Effector CD8-positive, alpha-beta T cell (primary cell): ENCODE data around the gene DYRK3.
A peak's percentile ranks its signal among the peaks of the same experiment; 100 is the strongest.
"Not testable (repeated sequence)": the region's sequence is repeated elsewhere in the genome, so short reads cannot be mapped to it uniquely, and the experiment has no call there.

ENCODE experiments used
- DNase-seq: peaks from one replicate; lab custom pipeline; 2025; lab: John Stamatoyannopoulos, UW
- total RNA-seq, 4 experiments: gene quantifications; one replicate each; lab custom pipeline; 2026; lab: John Stamatoyannopoulos, UW

The DYRK3 gene
- 6.6 to 12.8 (median 7.9) reads per million in 4 experiments for total RNA-seq

DNA sequence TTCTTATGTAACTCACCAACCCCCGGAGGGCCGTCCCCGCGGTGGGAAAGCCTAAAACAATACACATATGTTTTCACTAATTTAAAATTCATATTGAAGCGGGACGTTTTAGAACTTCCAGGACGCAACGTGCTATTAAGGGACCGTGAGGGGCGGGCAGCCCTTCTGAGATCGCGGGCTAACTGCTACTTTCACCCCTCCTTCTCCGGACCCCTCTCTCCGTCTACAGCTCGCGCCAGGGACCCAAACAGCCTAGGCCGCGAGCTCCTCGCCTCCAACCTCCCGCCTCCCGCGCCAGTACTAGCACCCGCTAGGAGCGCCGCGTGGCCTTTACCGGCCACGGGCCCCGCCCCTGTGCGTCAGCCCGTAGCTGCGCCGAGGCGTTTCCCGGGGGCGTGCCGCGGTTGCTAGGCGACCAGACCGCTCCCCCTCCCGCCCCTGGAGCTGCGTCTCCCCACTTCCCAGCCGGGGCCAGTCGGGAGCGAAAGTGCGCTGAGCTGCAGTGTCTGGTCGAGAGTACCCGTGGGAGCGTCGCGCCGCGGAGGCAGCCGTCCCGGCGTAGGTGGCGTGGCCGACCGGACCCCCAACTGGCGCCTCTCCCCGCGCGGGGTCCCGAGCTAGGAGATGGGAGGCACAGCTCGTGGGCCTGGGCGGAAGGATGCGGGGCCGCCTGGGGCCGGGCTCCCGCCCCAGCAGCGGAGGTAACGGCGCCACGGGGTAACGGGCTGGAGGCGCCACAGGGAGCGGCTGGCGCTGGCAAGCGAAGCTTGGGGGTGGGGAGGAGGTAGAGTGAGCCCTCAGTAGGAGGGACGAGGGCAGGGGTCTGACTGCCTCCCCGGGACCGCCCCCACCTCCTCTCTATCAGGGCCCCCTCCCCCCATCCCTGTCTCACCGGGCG lies at the start of gene DYRK3:
TSS of gene DYRK3 (plus strand) at position 457 of the 898 bp plus-strand sequence. CDS start at position 625, 168 bp downstream.
- DNase-seq = peak; percentile 83

DNA sequence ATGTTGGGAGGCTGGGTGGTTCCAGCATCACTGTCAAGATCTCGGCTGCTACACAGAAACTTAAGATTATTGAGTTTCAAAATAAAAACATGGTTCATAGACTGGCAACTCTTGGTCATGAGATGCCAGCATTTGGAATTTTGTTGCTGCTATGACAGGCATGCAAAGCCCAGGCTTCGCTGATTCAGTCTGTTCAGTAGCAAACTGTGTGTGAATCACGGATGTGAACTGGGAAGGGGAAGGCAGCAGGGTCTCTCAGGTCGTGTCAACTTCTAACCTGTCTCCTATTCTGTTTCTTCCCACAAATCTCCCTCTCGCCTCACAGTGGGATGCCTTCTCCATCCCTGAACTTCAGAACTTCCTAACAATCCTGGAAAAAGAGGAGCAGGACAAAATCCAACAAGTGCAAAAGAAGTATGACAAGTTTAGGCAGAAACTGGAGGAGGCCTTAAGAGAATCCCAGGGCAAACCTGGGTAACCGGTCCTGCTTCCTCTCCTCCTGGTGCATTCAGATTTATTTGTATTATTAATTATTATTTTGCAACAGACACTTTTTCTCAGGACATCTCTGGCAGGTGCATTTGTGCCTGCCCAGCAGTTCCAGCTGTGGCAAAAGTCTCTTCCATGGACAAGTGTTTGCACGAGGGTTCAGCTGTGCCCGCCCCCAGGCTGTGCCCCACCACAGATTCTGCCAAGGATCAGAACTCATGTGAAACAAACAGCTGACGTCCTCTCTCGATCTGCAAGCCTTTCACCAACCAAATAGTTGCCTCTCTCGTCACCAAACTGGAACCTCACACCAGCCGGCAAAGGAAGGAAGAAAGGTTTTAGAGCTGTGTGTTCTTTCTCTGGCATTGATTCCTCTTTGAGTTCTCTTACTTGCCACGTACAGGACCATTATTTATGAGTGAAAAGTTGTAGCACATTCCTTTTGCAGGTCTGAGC lies 48.6 kb upstream of the DYRK3 start:
- no peak for DNase-seq

DNA sequence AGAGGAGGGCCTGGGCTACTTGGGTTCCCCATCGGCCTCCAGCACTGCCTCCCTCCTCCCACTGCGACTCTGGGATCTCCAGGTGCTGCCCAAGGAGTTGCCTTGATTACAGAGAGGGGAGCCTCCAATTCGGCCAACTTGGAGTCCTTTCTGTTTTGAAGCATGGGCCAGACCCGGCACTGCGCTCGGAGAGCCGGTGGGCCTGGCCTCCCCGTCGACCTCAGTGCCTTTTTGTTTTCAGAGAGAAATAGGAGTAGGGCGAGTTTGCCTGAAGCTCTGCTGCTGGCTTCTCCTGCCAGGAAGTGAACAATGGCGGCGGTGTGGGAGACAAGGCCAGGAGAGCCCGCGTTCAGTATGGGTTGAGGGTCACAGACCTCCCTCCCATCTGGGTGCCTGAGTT lies 47.4 kb upstream of the DYRK3 start:
- DNase-seq = no peak

DNA sequence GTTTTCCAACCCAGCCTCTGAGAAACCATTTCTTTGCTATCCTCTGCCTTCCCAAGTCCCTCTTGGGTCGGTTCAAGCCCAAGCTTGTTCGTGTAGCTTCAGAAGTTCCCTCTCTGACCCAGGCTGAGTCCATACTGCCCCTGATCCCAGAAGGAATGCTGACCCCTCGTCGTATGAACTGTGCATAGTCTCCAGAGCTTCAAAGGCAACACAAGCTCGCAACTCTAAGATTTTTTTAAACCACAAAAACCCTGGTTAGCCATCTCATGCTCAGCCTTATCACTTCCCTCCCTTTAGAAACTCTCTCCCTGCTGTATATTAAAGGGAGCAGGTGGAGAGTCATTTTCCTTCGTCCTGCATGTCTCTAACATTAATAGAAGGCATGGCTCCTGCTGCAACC lies 46.8 kb upstream of the DYRK3 start:
- DNase-seq = no peak

DNA sequence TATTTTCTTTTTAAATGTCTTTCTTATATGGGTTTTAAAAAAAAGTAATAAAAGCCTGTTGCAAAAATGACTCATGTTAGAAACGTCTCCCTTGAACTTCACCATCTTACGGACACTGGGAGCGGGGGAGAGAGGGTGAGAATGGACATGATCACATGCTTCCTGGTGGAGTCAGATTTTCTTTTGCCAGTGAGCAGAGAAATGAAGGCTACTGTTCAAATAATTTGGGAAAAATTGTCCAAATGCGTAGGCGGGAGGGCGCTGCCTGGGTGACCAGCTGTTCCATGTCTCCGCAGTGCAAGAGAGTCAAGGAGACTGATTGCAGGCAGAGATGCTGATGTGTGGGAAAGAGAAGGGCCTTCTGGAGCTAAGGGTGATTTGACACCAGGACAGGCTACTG lies 46.1 kb upstream of the DYRK3 start:
- DNase-seq = no peak

DNA sequence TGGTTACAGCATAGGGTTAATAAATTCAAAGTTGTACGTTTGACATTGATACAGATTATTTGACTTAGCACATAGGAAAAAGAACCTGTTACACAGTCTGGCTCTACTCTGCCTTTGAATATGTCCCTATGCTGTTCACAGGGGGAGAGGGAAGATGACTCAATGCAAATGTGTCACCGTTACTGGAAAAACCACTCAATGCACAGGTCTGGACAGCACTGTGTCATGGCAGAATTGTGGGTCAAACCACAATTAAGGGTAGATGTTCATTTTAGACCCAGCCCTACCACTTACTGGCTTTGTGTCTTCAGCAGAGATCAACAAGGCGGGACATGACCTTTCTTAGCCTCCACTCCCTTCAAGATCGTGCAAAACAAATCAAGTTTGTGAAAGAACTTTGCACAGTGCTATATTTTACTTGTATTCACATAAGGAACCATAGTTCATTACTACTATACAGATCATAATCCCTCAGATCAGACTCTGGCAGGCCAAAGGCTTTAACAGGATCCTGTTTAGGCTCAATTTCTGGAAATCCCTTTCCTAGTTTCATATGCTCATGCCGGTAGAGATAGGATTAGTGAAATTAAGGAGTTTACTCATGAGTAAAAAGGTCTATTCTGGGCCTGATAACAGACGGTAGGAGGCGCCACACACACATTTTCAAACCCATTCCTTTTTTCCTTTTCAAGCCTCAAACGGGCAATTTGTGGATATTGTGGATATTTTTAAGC lies 45.1 kb upstream of the DYRK3 start:
- DNase-seq = no peak

DNA sequence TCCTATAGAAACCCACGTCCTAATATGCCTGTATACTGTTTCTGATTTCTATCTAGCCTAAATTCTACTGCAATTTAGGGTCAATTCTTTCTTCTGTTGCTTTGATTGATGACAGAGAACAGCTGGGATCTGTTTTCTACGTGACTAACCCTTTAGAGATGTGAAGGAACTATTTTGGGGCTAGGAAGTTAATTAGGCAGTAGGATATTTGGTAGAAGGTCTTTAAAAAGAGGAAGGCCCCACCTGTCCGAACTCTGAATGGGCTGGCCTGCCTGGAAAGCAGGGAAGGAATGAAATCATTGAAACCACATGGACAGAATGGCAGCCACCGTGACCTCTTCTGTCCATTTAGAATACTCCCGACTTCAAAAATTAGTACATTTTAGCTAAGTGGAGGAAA lies 44.1 kb upstream of the DYRK3 start:
- no peak for DNase-seq

DNA sequence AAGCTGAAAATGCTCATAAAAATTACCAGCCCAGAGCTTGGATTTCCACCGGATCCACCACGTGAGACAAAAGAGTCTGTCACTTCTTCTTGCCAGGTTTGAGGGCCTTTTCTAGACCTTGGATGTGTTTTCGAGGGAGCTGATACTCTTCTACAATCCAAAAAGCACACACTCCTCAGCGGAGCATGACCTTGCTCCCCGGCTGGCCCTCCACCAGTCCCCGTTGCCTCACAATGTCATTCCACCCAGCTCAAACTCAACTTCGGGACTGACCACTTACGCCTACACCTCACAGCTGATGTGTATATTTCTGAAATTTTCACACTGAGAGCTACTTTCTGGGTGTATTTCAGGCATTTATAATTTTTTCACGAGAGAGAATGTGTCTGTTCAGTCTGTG lies 43.6 kb upstream of the DYRK3 start:
- no peak for DNase-seq

DNA sequence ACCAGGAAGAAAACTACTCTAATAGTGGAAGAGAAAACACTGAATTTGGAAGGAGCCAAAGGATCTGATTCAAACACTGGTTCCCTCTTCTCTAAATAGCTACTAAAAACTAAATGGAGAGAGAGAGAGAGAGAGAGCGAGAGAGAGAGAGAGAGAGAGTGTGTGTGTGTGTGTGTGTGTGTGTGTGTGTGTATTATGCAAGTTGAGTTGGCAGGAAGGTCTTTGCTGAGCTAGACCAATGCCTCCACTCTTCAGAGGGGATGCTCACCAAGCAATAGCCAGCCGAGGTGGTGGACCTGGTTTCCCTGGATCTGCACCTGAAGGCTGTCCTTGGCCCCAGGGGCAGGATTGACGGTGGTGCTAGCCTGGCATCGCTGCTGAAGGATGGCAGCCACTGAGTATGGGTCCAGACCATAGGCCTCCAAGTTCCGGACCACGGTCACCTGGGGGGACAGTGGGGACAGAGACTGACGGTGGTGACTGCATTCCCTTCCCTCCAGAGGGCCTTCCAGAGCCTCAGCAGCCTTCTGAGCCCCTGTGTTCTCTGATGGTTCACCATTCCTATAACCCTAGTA lies 41.9 kb upstream of the DYRK3 start:
- no peak for DNase-seq

DNA sequence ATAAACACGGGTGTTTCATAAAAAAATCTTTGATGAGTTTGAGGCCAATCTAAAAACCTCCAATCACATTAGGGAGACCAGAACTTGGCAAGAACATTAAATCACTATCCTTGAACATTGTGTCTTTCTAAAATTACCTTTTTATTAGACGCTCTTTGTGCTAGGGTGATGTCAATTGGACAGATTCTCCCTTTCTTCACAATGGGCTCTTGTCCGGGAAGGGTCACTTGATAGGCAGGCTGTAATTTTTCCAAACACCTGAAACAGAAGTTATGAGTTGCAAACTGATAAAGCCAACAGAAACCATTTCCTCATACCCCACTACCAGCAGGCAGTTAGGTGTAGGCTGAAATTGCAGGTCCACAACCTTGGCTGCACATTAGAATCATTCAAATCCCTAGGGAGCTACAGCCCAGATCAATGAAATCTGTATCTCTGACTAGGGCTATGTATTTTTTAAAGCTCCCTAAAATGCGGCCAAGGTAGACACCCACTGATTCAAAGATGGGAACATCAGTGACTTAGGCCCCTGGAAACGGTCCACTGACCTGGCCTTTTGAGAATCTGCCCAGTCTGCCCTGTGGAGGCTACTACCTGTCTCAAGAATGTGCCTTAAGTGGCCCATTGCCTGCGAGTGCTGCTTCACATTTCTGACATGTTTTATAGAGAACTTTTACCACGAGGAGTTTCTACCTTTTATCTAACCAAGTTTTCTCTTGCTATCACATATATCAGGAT lies 39.6 kb upstream of the DYRK3 start:
- DNase-seq = no peak

DNA sequence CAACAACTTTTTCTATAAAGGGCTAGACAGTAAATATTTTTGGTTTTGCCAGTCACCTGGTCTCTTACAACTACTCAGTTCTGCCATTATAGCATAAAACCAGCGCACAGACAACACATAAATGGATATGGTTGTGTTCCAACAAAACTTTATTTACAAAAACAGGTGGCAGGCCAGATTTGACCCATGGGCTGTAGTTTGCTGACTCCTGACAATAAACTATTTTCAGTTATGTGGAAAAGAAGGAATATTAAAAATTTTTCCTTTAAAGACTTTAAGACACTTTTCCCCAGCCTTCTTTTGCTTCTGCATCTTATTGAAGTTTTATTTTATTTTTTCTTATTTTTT lies 39.0 kb upstream of the DYRK3 start:
- no peak for DNase-seq

DNA sequence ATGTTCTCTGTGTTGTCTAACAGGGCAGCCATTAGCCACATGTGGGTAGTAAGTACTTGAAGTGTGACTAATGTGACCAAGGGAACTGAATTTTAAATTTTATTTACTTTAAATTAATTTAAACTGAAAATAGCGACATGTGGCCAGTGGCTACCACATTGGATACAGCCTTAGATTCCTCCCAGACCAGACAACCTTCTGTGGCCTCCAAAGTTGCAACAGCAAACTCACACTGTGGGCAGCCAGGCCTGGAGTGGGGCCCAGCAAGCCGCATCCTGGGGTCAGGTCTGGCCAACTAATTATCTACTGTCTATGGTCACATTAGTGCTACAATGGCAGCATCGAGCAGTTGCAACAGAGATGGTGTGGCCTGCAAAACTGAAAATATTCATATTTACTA lies 34.8 kb upstream of the DYRK3 start:
- DNase-seq = no peak

DNA sequence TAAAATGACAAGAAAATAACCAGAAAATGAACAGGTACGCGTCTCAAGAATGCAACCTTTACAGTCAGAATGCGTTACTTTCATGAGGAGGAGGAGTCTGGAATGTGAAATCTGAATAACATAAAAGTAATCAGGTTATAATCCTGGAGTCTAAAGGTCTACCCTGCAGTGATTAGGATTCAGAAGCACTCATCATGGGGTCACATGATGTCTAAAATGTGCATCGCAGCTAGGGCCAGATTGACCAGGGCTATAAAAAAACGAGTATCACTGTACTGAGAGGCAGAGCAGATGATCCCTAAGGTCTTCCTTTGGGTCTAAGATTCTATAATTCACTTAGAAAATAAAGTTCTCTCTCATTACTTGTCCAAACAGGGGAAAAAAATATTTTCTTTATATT lies 30.5 kb upstream of the DYRK3 start:
- no peak for DNase-seq

DNA sequence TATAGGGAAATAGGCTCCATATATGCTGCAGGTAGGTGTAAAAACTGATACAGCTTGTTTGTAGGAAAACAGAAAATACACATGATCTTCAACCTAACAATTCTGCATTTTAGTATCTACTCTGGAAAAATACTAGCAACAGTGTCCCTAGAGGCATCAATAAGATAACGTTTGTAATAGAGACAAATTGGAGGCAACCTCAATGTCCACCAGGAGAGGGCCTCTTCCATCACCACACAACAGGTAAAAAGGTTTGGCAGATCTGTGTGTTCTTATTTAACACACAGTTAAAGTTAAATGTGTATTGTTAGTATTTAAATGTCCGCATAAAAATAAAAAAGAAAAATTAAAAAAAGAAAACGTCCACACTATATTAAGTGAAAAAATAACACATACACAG lies 28.5 kb upstream of the DYRK3 start:
- DNase-seq = no peak

DNA sequence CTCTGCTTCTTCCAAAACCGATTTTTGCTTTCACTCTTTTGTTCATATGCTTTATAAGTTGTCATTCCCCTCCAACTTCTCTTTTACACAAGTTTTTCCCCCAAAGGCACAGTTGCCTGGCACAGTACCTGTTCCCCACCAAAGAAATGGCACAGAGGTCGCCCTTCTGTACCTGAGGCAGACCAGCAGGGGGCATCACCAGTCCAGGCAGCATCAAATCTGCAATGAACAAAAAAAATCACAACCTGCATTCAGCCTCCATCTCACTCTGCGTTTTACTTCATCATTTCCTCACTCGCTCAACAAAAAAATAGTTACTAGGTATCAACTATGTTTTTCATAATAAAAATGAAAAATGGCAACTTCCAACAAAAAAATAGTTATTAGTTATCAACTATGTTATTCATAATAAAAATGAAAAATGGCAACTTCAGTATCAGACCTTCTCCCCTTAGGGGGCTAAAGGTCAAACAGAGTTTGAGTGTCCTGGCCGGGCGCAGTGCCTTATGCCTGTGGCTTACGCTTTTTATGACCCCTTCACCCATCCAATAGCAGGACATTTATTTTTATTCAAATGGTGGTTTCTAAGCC lies 27.1 kb upstream of the DYRK3 start:
- peak; percentile 34 for DNase-seq

DNA sequence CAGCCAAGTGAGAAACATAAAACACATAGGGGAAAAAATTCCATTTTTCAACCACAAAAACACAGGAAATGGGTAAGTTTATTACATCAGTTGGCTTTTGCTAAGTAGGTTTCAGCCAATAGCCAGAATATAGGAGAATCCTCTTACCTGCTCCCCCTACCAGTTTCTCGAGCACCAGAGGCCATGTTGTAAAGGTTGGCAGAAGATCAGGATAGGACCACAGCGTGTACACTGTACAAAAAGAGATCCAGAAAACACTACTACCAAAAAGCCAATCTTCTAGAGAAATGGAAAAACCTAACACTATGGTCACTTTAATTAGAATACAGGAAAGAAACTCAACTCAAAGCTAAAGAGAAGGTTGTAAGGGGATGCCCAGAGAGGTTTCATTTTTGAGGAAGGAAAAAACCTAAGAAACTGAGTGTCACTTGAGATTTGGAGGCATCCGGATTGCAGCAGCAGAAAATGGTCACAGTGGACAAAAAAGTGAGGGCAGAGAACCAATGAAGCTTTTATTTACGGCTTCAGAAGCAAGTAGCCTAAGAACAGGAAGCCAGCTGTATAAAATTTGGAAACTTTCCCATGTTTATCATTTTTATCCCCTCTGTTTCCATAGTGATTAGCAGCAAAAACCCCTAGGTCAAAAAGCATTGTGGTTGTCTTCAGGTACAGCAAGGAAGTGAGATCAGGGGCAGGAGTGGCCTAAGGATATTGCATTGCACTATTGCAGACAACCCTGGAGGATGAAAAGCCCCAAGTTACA lies 25.9 kb upstream of the DYRK3 start:
- DNase-seq = no peak

DNA sequence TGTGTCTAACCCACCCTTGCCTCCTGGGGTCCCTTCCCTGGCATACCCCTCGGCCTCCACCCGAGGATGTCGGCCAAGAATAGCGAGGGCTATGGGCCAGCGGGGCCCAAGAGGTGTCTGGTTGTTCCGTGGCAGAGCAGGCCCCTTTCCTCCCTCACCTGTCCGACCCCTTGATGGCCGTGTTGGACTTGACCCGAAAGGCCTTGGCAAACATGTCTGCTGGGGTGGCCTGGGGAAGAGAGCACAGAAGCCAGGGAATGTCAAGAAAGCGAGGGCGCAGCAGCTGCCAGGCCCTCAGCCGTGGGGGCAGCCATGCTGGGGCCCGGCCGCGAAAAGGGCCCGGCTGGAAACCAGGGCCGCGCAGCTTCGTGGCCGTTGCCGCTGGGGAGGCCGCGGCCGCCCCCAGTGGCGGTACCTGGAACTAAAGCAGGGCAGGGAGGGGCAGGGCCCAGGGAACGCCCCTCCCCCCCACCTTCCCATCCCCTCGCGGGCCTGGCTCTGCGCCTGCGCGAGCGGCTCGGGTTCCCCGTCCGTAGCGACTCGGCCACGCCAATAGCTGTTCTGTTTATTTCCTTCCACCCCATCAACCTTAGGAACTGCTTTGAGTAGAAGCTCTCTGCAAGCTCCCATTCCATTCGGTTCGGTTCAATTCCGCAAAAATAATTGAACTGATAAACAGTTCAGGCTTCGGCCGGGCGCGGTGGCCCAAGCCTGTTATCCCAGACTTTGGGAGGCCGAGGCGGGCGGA lies 23.0 kb upstream of the DYRK3 start, which contains the start of gene EIF2D:
TSS of gene EIF2D (minus strand) at position 337 of the 748 bp plus-strand sequence. CDS start at position 214, 123 bp downstream.
- DNase-seq = peak; percentile 91

DNA sequence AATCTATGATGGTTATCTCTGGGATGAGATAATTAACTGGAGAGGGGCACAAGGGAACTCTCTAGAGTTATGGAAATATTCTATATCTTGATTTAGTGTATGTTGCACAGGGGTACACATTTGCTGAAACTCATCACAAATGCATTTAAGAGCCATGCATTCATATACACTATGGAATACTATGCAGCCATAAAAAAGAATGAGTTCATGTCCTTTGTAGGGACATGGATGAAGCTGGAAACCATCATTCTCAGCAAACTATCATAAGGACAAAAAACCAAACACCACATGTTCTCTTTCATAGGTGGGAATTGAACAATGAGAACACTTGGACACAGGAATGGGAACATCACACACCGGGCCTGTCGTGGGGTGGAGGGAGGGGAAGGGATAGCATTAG lies 8.9 kb upstream of the DYRK3 start:
- DNase-seq = not testable (repeated sequence)

DNA sequence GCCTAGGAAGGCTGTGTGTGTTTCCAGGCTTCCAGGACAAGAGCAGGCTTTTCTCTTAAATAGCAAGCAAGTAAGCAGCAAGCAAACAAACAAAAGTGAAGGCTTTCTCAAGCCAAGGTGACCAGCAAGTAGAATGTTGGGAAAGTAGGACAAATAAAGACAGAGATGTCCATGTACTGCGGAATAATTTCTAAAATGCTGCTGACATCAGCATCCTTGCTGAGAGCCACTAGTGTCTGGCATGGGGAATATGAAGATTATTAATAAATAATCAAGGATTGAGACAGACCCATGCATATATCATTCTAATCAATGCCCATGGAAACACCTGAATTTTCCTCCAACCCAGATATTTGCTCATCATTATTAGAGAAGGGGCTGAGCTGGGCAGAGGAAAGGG lies 6.4 kb upstream of the DYRK3 start:
- DNase-seq = no peak
